Small intestine (tissue), 7 donors: ENCODE results near the gene PIP5K1B. TPM values are rescaled to one million over a fixed set of nuclear protein-coding genes. Genes with fewer than 3 reads are reported as not detected.

ENCODE experiments used
- DNase-seq, 2 donors: peaks; one replicate each; pipeline versions ENCODE4 v3.0.0 to v3.0.0-alpha.2; 2013
- FAIRE-seq: peaks from 2 replicates; lab custom pipeline; 2012; peaks lifted over from hg19 to GRCh38; lab: Jason Lieb, UNC
- H3K27ac ChIP-seq, 3 donors: one replicate each; pipeline ENCODE4 v1.5.1; 2013; ENCODE audit warnings: low read length in 2 of 3, mild to moderate bottlenecking in 2 of 3, control low read depth in 1 of 3, inconsistent platforms in 1 of 3, low read depth in 1 of 3, moderate library complexity in 1 of 3
- H3K27me3 ChIP-seq, 3 donors: one replicate each; pipeline ENCODE4 v1.6.1; 2013; ENCODE audit warnings: low read length in 3 of 3, inconsistent platforms in 1 of 3; ENCODE audit not compliant: control insufficient read depth in 3 of 3, insufficient read depth in 3 of 3
- H3K36me3 ChIP-seq, 3 donors: one replicate each; pipeline ENCODE4 v1.6.1; 2013; ENCODE audit warnings: low read length in 3 of 3, inconsistent platforms in 1 of 3, low read depth in 1 of 3, mild to moderate bottlenecking in 1 of 3, moderate library complexity in 1 of 3; ENCODE audit not compliant: control insufficient read depth in 3 of 3, insufficient read depth in 2 of 3
- H3K4me1 ChIP-seq, 3 donors: one replicate each; pipeline ENCODE4 v1.6.1; 2013; ENCODE audit warnings: low read length in 2 of 3, inconsistent platforms in 1 of 3, low read depth in 1 of 3, mild to moderate bottlenecking in 1 of 3, moderate library complexity in 1 of 3; ENCODE audit not compliant: control insufficient read depth in 3 of 3, insufficient read depth in 2 of 3
- H3K4me3 ChIP-seq, 3 donors: one replicate each; pipeline ENCODE4 v1.5.1; 2013; ENCODE audit warnings: low read length in 3 of 3, control low read depth in 1 of 3, inconsistent platforms in 1 of 3, low read depth in 1 of 3, mild to moderate bottlenecking in 1 of 3, moderate library complexity in 1 of 3
- H3K9me3 ChIP-seq, 2 donors: one replicate each; pipeline ENCODE4 v1.6.1; 2013; ENCODE audit warnings: low read depth in 1 of 2, low read length in 1 of 2; ENCODE audit not compliant: control insufficient read depth in 2 of 2, insufficient read depth in 1 of 2
- WGBS, 3 donors: extraction: QIAGEN DNeasy Blood & Tissue Kit; methylation state at CpG; one replicate each; pipeline ENCODE4 v1.1.7; 2013; 5-methylcytosine and 5-hydroxymethylcytosine counted together
- polyA plus RNA-seq, 4 donors: library from polyadenylated mRNA; stranded (reverse) in 3 of 4; unstranded in 1 of 4; fragments of 200-250 nt in 3 of 4; fragments of 120-200 nt in 1 of 4; gene quantifications; one replicate each; pipeline versions ENCODE4 v1.2.1 to v1.2.3, GENCODE V29; 2013
- donor health status: healthy with polysubstance abuse.
- donor health status: control.
- donor health status: control.
- donor health status: Bipolar disorder and iron deficiency.
- donor health status: healthy.

Gene PIP5K1B
- polyA plus RNA-seq, 4 donors: 28.8 to 58.0 (median 49.7) TPM

DNA sequence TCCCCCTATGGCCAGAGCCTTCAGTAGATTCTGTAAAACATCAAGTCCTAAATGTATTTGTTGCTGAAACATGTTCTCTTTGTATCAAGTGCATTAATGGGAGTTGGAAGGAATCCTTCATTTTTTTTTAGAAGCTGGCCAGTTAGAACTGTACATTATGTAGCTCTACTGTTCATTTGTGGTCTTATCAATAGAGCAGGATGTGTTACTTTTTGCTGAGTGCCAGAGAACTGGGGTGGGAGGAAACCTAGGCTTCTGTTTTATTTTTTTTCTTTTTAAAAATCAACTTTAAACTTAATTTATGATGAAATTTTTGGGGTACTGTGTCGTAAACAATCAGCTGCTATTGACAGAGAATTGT is 5.1 kb downstream of the PIP5K1B start:
- 39 to 65% (median 51%) methylated on average over 1 of the region's 1 CpG for WGBS, 3 donors
- Histone ChIP-seq H3K27me3 (peaks cover 0 to 5% (median 0%) of the 10 kb centered on the region in 3 donors), H3K27ac (peak overlapping the region in 1 of 3 donors; percentile 96), H3K36me3 (peaks cover 0 to 18% (median 0%) of the 10 kb centered on the region in 3 donors), H3K9me3 (no peaks in the 10 kb centered on the region), H3K4me1 (peaks cover 4 to 32% (median 15%) of the 10 kb centered on the region in 3 donors), H3K4me3 (no peak overlapping the region)
- FAIRE-seq (no peak), DNase-seq (no peak)

DNA sequence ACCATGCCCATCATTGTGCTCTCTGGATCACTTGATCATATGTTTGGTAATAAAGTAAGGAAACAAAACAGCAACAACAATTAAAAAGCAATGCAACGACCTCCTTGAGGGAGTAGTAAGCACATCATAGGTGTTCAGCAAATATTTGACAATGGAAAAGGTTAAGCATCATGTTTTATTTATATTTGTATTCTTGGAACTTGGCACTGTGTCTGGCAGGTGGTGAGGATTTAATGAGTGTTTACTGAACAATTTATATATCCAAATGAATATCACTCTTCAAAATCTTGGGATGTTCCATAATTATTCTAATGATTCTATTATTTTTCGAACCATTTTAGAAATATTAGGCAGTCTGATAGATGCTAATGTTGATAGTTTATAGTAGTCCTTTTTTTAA is 6.2 kb downstream of the PIP5K1B start:
- 42 to 51% (median 46%) methylated on average over 2 of the region's 2 CpGs for WGBS, 3 donors
- no peak for FAIRE-seq
- no peak for DNase-seq
- Histone ChIP-seq H3K9me3 (no peaks in the 10 kb centered on the region), H3K4me1 (peaks cover 4 to 32% (median 16%) of the 10 kb centered on the region in 3 donors), H3K36me3 (peaks cover 0 to 22% (median 0%) of the 10 kb centered on the region in 3 donors), H3K4me3 (no peak overlapping the region), H3K27ac (peak overlapping the region in 1 of 3 donors; percentile 96), H3K27me3 (peaks cover 0 to 5% (median 0%) of the 10 kb centered on the region in 3 donors)

GRCh38 chr9:68711932-68712331 is 6.9 kb downstream of the PIP5K1B start:
- FAIRE-seq (no peak), DNase-seq (no peak)
- Histone ChIP-seq H3K36me3 (peaks cover 0 to 22% (median 0%) of the 10 kb centered on the region in 3 donors), H3K4me3 (no peak overlapping the region), H3K27ac (peak overlapping the region in 1 of 3 donors; percentile 96), H3K9me3 (no peaks in the 10 kb centered on the region), H3K4me1 (peaks cover 4 to 34% (median 16%) of the 10 kb centered on the region in 3 donors), H3K27me3 (peaks cover 0 to 3% (median 0%) of the 10 kb centered on the region in 3 donors)
- WGBS, 3 donors: 76 to 82% (median 78%) methylated on average over 5 of the region's 5 CpGs

DNA sequence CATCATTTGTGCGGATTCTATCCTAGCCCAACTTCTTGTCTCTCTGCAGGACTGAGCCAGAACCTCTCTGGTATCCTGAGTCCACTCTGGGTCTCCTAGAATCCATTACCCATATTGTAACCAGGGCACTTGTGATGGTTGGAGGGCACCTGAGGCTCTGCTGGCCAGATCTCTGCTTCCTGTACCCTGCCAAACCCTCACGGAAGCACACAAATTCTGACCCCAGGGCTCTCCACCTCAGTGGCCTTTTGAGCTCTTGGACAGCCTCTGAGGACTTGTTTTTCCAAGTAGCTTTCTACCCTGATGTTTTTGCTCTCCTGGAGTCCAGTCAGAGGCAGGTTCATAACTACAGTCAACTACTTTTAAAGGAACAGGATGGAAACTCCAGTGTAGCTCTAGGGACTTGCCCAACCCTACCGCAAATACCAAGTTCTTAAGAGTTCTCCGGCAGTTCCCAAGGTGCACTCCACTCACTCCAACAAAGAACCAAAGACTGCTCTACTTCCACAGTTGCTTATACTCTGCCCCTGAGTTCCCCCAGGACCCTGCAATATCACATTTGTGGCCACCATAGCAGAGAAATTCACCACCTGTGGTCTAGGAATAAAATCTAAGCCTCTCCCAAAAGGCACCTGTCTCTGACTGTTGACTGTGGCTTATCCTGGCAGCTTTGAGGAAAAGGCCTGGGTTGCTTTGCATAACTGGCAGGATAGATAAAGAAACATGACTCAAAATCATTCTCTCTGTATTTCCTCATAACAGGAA is 9.6 kb downstream of the PIP5K1B start:
- Histone ChIP-seq H3K9me3 (no peaks in the 10 kb centered on the region), H3K27ac (peak overlapping the region in 2 of 3 donors; percentile 50 to 83), H3K4me3 (no peak overlapping the region), H3K4me1 (peaks cover 4 to 51% (median 20%) of the 10 kb centered on the region in 3 donors), H3K36me3 (peaks cover 0 to 16% (median 0%) of the 10 kb centered on the region in 3 donors), H3K27me3 (no peaks in the 10 kb centered on the region)
- DNase-seq (peak in 1 of 2 donors; percentile 51), FAIRE-seq (no peak)
- 76 to 80% (median 79%) methylated on average over 4 of the region's 4 CpGs for WGBS, 3 donors

- Histone ChIP-seq H3K9me3 (no peaks in the 10 kb centered on the region), H3K27me3 (no peaks in the 10 kb centered on the region), H3K36me3 (peaks cover 0 to 15% (median 0%) of the 10 kb centered on the region in 3 donors), H3K4me3 (no peak overlapping the region), H3K27ac (peak overlapping the region in 2 of 3 donors; percentile 50 to 83), H3K4me1 (peaks cover 4 to 51% (median 24%) of the 10 kb centered on the region in 3 donors)
- WGBS, 3 donors: 58 to 82% (median 78%) methylated on average over 2 of the region's 2 CpGs
- DNase-seq (no peak), FAIRE-seq (no peak)
Observed at GRCh38 chr9:68715181-68715456, 10.1 kb downstream of the PIP5K1B start.

GRCh38 chr9:68717552-68718443 is 12.8 kb downstream of the PIP5K1B start:
- FAIRE-seq (no peak), DNase-seq (peak in 1 of 2 donors; percentile 56)
- no peak overlapping the region for H3K4me3 ChIP-seq
- H3K4me1 ChIP-seq: peaks cover 2 to 45% (median 24%) of the 10 kb centered on the region in 3 donors
- peak overlapping the region; percentile 19 to 56 (median 53) for H3K27ac ChIP-seq
- no peaks in the 10 kb centered on the region for H3K9me3 ChIP-seq
- peaks cover 0 to 18% (median 0%) of the 10 kb centered on the region in 3 donors for H3K36me3 ChIP-seq
- H3K27me3 ChIP-seq: no peaks in the 10 kb centered on the region
- WGBS, 3 donors: 88 to 96% (median 92%) methylated on average over 2 of the region's 2 CpGs

- Histone ChIP-seq H3K9me3 (no peaks in the 10 kb centered on the region), H3K36me3 (peaks cover 0 to 10% (median 0%) of the 10 kb centered on the region in 3 donors), H3K4me3 (no peak overlapping the region), H3K27ac (peak overlapping the region in 1 of 3 donors; percentile 53), H3K4me1 (peaks cover under 1 to 37% (median 14%) of the 10 kb centered on the region in 3 donors), H3K27me3 (no peaks in the 10 kb centered on the region)
- 3 to 26% (median 18%) methylated on average over 2 of the region's 2 CpGs for WGBS, 3 donors
- DNase-seq (peak; percentile 33 to 68), FAIRE-seq (no peak)
Observed at GRCh38 chr9:68719847-68720246, 14.8 kb downstream of the PIP5K1B start.

DNA sequence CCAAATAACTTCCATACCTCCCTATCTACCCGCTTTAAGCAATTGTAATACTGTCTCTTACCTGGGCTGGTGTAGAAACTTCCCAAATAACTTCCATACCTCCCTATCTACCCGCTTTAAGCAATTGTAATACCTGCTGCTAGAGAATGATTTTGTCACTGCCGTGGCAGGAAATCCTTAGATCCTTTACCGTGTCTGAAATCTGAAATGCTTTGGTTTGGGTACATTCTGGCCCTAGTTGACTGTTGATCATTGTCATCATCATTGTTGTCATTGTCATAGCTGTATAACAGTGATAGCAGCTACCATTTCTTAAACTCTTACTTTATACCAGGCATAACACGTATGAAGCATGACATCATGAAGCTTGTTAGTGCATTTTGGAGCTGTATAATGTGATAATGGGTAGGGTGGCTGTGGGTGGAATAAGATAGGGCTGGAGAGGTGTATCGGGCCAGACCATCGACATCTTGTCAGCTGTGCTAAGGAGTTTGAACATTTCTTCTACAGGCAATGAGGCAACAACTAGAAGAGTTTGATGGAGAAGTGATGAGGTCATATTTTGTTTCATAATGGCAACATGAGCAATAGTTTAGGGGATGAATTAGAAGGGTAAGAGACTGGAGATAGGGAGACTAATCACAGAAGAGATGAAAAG is 15.7 kb downstream of the PIP5K1B start:
- Histone ChIP-seq H3K4me3 (no peak overlapping the region), H3K9me3 (no peaks in the 10 kb centered on the region), H3K27me3 (no peaks in the 10 kb centered on the region), H3K36me3 (peaks cover 0 to 4% (median 0%) of the 10 kb centered on the region in 3 donors), H3K4me1 (peaks cover 0 to 36% (median 11%) of the 10 kb centered on the region in 3 donors), H3K27ac (peak overlapping the region in 1 of 3 donors; percentile 53)
- FAIRE-seq (no peak), DNase-seq (no peak)
- 87 to 93% (median 91%) methylated on average over 7 of the region's 7 CpGs for WGBS, 3 donors
